GM12801 (cell line): ENCODE measurements around the gene ZFAND3.

Source experiments
- CTCF ChIP-seq: IDR thresholded peaks from one replicate; pipeline ENCODE4 v1.5.1; 2011; ENCODE audit warnings: control low read depth; ENCODE audit not compliant: insufficient read length; ENCODE audit errors: extremely low read depth

The ZFAND3 gene

GRCh38 chr6:38176797-38177751 is 357.5 kb downstream of the ZFAND3 start:
- no peak for TF ChIP-seq CTCF

- TF ChIP-seq CTCF, result no peak
These were observed 358.5 kb downstream of the ZFAND3 start for GRCh38 chr6:38177882-38178583.

- no peak for TF ChIP-seq CTCF
These were observed 359.0 kb downstream of the ZFAND3 start for GRCh38 chr6:38178584-38178886.

- TF ChIP-seq CTCF, result no peak
These were observed 359.8 kb downstream of the ZFAND3 start for GRCh38 chr6:38179300-38179699.

- no peak for TF ChIP-seq CTCF
These were observed 360.4 kb downstream of the ZFAND3 start for GRCh38 chr6:38179794-38180430.

- no peak for TF ChIP-seq CTCF
These were observed 361.1 kb downstream of the ZFAND3 start for GRCh38 chr6:38180586-38180985.

GRCh38 chr6:38182426-38182825 is 362.9 kb downstream of the ZFAND3 start:
- no peak for TF ChIP-seq CTCF
